GM18498 (cell line): Measurements from ENCODE around the gene KRTAP25-1.

Experiments
- ATAC-seq: cut with Tn5 transposase; IDR thresholded peaks from one replicate; pipeline ENCODE4 v1.9.1; 2021; ENCODE audit warnings: mild to moderate bottlenecking, moderate library complexity; ENCODE audit not compliant: unreplicated experiment

Gene KRTAP25-1

GRCh38 chr21:30289215-30289614 is at the start of gene KRTAP25-1:
KRTAP25-1 (minus strand) TSS chr21:30289514; CDS start chr21:30289490, 24 bp downstream.
- ATAC-seq = no peak

- no peak for ATAC-seq
These were observed 49.4 kb upstream of the KRTAP25-1 start for GRCh38 chr21:30338717-30339116.

- ATAC-seq = no peak
These were observed 48.5 kb upstream of the KRTAP25-1 start for GRCh38 chr21:30337772-30338171.

DNA sequence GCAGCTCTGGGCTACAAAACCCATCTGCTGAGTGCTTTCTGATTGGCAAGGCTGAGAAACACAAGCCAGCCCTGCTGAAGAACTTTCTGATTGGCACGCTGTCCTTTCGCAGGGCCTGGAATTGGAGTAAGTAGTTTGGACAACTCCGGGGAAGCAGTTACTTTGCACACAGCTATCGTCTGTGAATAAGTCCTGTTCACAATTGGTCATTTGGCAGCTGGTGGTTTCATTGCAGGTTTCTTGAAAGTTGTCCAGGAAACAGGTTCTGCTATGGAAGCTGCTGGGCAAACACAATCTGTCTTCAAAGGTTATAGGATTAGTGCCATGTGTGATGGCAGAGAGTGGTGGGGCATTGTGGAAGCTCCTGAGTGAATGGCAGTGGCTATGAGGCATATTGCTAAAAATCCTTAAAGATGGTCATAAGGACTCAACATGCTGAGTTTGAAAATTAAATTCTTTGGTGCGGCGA is 48.0 kb upstream of the KRTAP25-1 start, which contains the start of gene KRTAP27-1:
Gene KRTAP27-1, minus strand, starts transcription at position 419 of the 469 bp plus-strand sequence. Its CDS starts 26 bp downstream, at position 393.
- ATAC-seq = no peak

DNA sequence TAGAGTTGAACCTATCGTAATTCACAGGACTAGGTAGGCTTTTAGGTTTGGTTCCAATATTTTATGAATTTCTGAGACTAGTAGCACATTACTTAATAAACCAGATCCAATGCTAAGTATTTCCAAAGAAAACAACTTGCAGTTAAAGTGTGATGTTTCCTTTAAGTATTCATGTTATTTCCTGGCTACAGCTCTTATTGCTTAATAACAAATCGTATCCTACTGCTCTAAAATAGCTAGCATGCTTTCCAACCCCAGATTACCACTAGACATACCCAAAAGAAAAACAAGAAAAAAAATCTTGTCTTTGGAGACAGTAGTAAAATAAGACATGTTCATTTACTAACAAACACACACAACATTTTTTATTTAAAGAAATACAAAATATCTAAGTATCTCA is 47.3 kb upstream of the KRTAP25-1 start:
- no peak for ATAC-seq

GRCh38 chr21:30333736-30334135 is 44.4 kb upstream of the KRTAP25-1 start:
- no peak for ATAC-seq

DNA sequence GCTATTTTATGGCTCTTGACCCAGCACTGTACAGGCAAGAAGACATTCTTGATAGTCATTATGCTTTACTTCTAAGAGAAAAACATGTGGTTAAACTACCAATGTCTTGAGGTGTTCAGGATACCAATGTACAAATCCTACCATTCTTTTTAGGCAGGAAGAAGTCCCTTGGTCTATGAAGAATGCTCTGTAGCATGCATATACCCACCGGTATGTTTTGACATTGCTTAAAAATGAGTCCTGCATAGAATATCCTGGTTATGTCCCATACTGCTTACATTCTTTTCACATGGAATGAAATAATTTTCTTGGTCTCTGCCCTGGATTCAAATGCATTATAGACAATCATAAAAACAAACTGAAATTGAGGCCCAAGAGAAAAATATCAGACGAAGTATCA is 43.4 kb upstream of the KRTAP25-1 start:
- ATAC-seq = no peak

- no peak for ATAC-seq
These were observed 40.0 kb upstream of the KRTAP25-1 start for GRCh38 chr21:30329203-30329875.

DNA sequence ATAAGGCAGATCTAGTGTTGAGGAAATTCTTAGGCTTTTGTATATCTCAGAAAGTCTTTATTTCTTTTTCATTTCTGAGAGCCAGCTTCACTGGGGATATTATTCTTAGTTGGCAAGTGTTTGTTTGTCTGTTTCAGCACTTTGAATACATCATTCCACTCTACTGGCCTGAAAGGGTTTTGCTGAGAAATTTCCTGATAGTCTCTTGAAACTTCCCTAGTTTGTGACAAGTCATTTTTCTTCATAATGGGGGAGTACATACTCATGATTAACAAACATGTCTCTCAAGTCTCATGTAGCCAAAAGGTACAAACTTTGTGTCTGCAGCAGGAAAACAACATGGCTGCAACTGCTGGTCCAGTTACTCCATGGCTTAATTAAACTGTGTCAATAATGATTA is 37.1 kb upstream of the KRTAP25-1 start:
- ATAC-seq = no peak

DNA sequence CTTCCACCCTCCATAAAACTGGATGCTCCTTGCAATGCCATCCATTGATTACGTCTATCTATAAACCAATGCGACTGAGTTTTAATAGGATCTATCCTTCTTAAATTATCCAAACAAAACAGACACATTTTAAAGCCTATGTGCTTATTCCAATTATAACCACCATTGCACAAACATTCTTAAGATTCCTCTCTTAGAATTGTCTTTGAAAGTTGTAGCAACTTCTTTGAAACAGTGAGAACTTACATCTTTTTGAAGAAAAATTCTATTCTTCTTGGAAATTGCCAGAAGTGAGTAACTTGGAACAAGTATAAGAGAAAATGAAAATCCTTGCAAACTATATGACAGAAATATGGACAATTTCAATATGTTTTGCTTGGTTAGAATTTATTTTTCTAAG is 30.9 kb upstream of the KRTAP25-1 start, which contains the start of gene KRTAP26-1:
Gene KRTAP26-1, minus strand, starts transcription at position 101 of the 400 bp plus-strand sequence. CDS start 280 bp downstream, outside the sequence.
- no peak for ATAC-seq

GRCh38 chr21:30315701-30316100 is 26.4 kb upstream of the KRTAP25-1 start:
- ATAC-seq = no peak

DNA sequence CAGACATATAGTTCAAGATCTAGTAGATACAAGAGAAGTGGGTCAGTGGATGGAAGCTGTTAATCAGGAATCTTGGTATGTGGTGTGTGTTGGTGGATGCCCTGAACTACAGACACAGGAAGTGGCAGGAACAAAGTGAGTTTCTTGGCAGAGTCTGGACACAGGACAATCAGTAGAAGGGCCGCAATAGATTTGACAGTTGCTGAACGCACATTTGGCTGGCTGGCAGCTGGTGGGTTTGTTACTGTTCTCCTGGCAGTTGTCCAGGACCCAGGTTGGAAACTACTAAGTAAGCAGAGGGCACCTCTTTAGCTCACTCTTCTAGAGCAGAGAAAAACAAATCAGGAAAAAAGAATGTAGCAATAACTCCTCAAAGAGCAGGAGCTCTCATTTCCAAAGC is 17.6 kb upstream of the KRTAP25-1 start:
- ATAC-seq = no peak

- no peak for ATAC-seq
These were observed 15.8 kb upstream of the KRTAP25-1 start for GRCh38 chr21:30305136-30305535.

DNA sequence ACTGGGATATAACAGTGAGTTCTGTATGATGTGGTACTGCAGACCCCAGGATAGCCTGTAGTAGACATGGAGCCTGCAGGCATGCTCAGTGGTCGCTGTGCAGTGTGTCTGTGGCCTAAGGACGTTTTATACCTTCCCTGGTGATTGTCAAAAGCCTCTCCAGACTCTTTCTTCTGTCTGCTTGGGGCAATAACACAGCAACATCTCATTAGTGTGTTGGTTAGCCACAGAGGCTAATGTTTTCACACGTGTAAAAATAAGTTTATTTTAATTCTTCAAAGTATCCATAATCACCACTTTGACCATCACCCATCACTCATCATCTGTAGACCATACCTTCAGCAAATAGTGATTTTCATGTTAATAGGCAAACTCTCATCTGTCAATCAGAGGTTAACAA is 6.5 kb downstream of the KRTAP25-1 start, which contains the start of gene KRTAP24-1:
Gene KRTAP24-1, minus strand, starts transcription at position 101 of the 400 bp plus-strand sequence. Its CDS starts 18 bp downstream, at position 83.
- ATAC-seq = no peak

DNA sequence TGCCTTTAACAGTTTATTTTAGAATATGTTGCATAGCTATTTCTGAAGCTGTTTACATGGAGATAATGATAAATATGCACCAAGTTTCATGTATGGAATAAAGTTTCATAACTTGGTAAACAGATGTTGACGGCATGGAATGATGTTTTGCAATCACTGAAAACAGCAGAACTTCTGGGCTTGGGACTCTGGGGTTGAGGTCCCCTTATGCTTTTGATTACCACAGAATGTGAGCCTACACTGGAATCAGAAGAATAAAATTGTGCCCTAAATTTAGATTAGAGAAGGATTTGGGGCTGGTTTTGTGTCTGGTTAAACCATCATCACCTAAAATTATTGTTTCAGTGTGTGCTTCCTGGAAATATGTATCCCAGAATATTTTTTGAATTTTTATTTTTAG is 17.7 kb downstream of the KRTAP25-1 start:
- ATAC-seq = no peak

GRCh38 chr21:30271156-30271555 is 18.2 kb downstream of the KRTAP25-1 start:
- no peak for ATAC-seq

DNA sequence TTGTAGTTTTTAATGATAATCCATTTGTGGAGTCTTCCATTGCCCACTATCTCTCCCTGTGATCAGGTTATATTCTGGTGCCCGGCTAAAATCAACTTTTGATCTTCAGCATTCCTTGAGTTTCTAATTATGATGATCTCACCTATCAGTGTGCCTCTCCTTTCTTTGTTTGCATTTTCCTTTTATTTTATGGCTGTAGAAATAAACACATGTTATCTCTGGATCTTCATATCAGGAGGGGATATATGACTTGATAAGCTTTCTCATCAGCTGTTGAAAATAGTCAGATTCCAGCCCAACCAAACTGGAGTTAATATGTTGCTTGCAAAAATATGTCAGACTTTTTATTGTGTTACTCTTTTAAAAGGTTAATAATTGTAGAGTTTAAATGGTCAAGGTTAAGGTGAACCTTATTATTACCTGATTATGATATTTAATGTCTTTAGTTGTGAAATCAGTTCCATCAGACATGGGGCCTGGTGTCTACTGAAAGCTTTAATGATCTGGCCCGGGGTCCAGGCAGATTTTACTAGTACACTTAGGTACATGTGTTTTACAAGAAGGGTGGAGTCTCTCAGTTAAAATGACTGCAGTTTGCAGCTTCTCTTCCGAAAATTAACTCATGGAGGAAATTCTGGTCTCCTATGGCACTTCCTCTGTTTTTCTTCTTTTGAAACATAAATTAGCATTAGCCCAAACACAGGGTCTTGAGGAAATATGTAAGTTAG is 19.3 kb downstream of the KRTAP25-1 start:
- no peak for ATAC-seq

- ATAC-seq = no peak
These were observed 20.6 kb downstream of the KRTAP25-1 start for GRCh38 chr21:30268608-30269197.

DNA sequence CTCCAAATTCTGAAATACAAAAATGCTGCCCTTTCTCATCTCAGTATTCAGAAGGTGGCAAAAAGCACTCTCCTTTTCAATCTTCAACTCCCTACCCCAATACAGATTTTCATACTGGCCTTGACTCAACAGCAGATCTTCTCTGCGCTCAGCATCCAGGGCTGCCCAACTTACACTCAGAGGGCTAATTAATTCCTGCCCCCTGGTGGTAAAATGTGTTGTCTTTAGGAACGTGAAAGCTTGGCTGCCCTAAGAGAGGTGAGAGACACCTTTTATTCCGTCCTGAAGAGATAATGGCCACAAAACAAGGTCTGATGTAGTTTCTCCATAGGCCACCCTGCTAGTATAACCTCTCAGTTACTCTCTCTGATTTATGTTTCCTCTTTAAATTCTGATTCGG is 31.5 kb downstream of the KRTAP25-1 start:
- no peak for ATAC-seq

GRCh38 chr21:30256100-30256499 is 33.2 kb downstream of the KRTAP25-1 start:
- ATAC-seq = no peak

DNA sequence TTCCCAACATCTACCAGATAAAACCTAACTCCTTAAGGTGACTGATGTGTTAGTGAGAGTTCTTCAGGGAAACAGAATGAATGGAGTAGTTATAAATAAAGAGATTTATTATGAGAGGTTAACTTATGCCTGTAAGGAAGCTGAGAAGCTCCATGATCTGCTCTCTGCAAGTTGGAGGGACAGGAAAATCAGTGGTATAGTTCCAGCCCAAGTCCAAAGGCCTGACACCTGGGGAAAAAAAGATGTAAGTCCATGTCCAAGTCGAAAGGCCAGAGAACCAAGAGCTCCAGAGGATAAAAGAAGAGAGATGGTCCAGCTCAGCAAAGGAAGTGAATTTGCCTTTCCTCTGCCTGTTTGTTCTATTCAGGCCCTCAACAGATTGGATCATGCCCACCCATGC is 33.6 kb downstream of the KRTAP25-1 start:
- no peak for ATAC-seq

DNA sequence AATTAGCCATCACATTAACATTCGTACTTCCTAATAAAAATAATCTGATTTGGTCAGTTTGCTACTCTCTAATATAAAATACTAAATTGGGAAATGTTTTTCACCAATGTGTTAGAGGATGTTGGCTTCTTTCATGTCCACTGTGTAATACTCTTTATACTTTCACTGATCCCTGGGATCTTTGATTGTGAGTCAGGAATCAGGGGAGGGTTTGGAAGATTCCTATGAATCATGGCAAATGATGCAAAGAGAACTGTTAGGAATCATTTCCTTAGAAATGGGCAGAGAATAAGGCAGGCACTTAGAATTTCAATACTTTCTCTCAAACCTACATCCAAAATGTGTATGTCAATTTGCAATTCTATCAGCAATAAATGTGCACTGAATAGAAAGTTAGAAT is 37.5 kb downstream of the KRTAP25-1 start:
- ATAC-seq = no peak
